Osteoblast (primary cell): Measurements from ENCODE around the gene DIP2C. TPM values are rescaled to one million over a fixed set of nuclear protein-coding genes. Genes with fewer than 3 reads are reported as not detected.

ENCODE experiments used
- DNase-seq: peaks from one replicate; pipeline ENCODE4 v3.0.0; 2011; ENCODE audit warnings: low spot score, mixed read lengths; ENCODE audit not compliant: insufficient read length; ENCODE audit errors: missing footprints
- H2AFZ ChIP-seq: 2 replicates; pipeline ENCODE4 v1.6.0; 2011; ENCODE audit warnings: mild to moderate bottlenecking, low read length
- H3K27ac ChIP-seq: 2 replicates; pipeline ENCODE4 v1.5.1; 2011; ENCODE audit warnings: mild to moderate bottlenecking, low read depth, low read length, moderate library complexity
- H3K27me3 ChIP-seq: 2 replicates; pipeline ENCODE4 v1.6.0; 2012; ENCODE audit warnings: mild to moderate bottlenecking, control low read depth, inconsistent platforms, low read length, moderate library complexity; ENCODE audit not compliant: insufficient read depth
- H3K36me3 ChIP-seq: 2 replicates; pipeline ENCODE4 v1.5.1; 2011; ENCODE audit warnings: mild to moderate bottlenecking, low read length, control low read depth, moderate library complexity; ENCODE audit not compliant: insufficient read depth
- H3K4me1 ChIP-seq: 2 replicates; pipeline ENCODE4 v1.5.1; 2011; ENCODE audit warnings: mild to moderate bottlenecking, low read length, control low read depth, moderate library complexity; ENCODE audit not compliant: insufficient read depth
- H3K4me2 ChIP-seq: 2 replicates; pipeline ENCODE4 v1.6.0; 2011; ENCODE audit warnings: mild to moderate bottlenecking, low read length; ENCODE audit not compliant: insufficient read depth
- H3K4me3 ChIP-seq: fragments of 200-600 bp; sonication (generic); 3 replicates; pipeline ENCODE4 v1.5.1; 2012; ENCODE audit warnings: mild to moderate bottlenecking, low read length, inconsistent platforms; ENCODE audit not compliant: insufficient read depth
- H3K79me2 ChIP-seq: 2 replicates; pipeline ENCODE4 v1.6.0; 2012; ENCODE audit warnings: mild to moderate bottlenecking, low read length, control low read depth, inconsistent platforms; ENCODE audit not compliant: insufficient read depth
- H3K9me3 ChIP-seq: 2 replicates; pipeline ENCODE4 v1.5.1; 2011; ENCODE audit warnings: low read depth, low read length, control low read depth
- H4K20me1 ChIP-seq: 2 replicates; pipeline ENCODE4 v1.6.0; 2012; ENCODE audit warnings: mild to moderate bottlenecking, low read length, control low read depth; ENCODE audit not compliant: insufficient read depth
- total RNA-seq: library from RNA; depleted of rRNA; stranded (reverse); fragments of >200 nt; gene quantifications from 2 replicates; pipeline ENCODE4 v1.2.3, GENCODE V29; 2012
- TF ChIP-seq, protein P1 (sequence below): IDR thresholded peaks from 2 replicates; pipeline ENCODE4 v1.5.1; 2011; ENCODE audit warnings: mild to moderate bottlenecking, low read depth, low read length, moderate library complexity; ENCODE audit errors: extremely low read depth

Gene DIP2C
- total RNA-seq, 1 donor = 36.9 TPM

DNA sequence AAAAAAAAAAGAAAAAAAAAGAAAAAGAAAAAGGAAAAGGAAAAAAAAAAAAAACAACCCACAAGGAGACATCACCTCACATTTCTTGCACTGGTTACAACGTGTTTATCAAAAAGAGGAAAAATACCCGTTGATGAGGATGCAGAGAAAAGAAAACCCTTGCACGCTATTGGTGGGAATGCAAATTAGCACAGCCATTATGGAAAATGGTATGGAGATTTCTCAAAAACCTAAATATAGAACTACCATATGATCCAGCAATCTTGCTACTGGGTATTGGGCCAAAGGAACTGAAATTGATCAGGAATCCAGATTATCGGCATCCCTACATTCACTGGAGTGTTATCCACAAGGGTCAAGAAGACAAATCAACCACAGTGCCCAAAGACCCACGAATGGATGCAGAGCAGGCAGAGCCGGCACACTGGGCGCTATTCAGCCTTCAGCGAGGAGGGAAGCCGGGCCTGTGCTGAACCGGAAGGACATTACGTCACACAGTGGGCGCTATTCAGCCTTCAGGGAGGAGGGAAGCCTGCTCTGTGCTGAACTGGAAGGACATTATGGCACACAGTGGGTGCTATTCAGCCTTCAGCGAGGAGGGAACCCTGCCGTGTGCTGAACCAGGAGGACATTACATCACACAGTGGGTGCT, 295.6 kb downstream of the DIP2C start:
- Histone ChIP-seq H3K4me1 (no peaks in the 10 kb centered on the region), H3K27me3 (no peaks in the 10 kb centered on the region), H3K4me2 (no peak overlapping the region), H2AFZ (no peak overlapping the region), H3K36me3 (peaks cover 13% of the 10 kb centered on the region), H4K20me1 (peaks cover 8% of the 10 kb centered on the region), H3K4me3 (no peak overlapping the region), H3K79me2 (peaks cover 9% of the 10 kb centered on the region), H3K27ac (no peak overlapping the region), H3K9me3 (no peaks in the 10 kb centered on the region)
- TF ChIP-seq, protein P1, sequence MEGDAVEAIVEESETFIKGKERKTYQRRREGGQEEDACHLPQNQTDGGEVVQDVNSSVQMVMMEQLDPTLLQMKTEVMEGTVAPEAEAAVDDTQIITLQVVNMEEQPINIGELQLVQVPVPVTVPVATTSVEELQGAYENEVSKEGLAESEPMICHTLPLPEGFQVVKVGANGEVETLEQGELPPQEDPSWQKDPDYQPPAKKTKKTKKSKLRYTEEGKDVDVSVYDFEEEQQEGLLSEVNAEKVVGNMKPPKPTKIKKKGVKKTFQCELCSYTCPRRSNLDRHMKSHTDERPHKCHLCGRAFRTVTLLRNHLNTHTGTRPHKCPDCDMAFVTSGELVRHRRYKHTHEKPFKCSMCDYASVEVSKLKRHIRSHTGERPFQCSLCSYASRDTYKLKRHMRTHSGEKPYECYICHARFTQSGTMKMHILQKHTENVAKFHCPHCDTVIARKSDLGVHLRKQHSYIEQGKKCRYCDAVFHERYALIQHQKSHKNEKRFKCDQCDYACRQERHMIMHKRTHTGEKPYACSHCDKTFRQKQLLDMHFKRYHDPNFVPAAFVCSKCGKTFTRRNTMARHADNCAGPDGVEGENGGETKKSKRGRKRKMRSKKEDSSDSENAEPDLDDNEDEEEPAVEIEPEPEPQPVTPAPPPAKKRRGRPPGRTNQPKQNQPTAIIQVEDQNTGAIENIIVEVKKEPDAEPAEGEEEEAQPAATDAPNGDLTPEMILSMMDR = no peak
- no peak for DNase-seq

DNA sequence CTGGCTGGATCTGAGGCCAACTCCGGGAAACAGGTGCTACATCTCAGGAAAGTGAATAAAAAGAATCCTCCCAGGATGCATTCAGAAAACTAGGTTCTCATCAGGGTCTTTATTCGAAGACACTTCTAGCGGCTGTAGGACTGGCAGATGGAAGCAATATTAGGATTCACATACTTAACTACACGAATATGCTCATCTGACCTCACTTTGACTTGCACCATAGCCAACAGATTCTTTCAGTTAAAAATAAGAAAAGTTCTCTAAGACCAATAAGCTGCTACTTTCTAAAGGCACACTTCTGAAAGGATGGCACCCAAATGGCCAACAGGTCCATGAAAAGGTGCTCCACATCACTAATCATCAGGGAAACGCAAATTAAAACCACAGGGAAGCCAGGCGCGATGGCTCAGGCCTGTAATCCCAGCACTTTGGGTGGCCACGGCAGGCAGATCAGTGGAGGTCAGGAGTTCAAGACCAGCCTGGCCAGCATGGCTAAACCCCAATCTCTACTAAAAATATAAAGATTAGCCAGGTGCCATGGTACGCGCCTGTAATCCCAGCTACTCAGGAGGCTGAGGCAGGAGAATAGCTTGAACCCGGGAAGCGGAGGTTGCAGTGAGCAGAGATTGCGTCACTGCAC, 296.2 kb downstream of the DIP2C start:
- peaks cover 18% of the 10 kb centered on the region for H3K36me3 ChIP-seq
- no peak overlapping the region for H3K27ac ChIP-seq
- H3K9me3 ChIP-seq = no peaks in the 10 kb centered on the region
- no peak overlapping the region for H2AFZ ChIP-seq
- no peaks in the 10 kb centered on the region for H3K27me3 ChIP-seq
- H3K4me1 ChIP-seq = no peaks in the 10 kb centered on the region
- no peak overlapping the region for H3K4me3 ChIP-seq
- DNase-seq = no peak
- peaks cover 9% of the 10 kb centered on the region for H3K79me2 ChIP-seq
- H3K4me2 ChIP-seq = no peak overlapping the region
- H4K20me1 ChIP-seq = peaks cover 8% of the 10 kb centered on the region
- TF ChIP-seq, protein P1 = no peak

- no peak for DNase-seq
- no peaks in the 10 kb centered on the region for H3K27me3 ChIP-seq
These were observed 296.8 kb downstream of the DIP2C start for GRCh38 chr10:392705-393037.

More at GRCh38 chr10:392705-393037, 296.8 kb downstream of the DIP2C start:
- no peak overlapping the region for H3K4me3 ChIP-seq
- no peaks in the 10 kb centered on the region for H3K9me3 ChIP-seq
- H2AFZ ChIP-seq = no peak overlapping the region
- TF ChIP-seq, protein P1 = no peak
- H3K4me1 ChIP-seq = no peaks in the 10 kb centered on the region
- H3K4me2 ChIP-seq = no peak overlapping the region
- peaks cover 8% of the 10 kb centered on the region for H4K20me1 ChIP-seq
- H3K79me2 ChIP-seq = peaks cover 8% of the 10 kb centered on the region
- H3K36me3 ChIP-seq = peaks cover 19% of the 10 kb centered on the region
- no peak overlapping the region for H3K27ac ChIP-seq
